Peyer's patch (tissue), 4 donors: ENCODE results near the gene TRIM69.

Experiments
- POLR2A ChIP-seq, 2 donors: fragments of 450-650 bp; IDR thresholded peaks; one replicate each; pipeline ENCODE4 v1.5.1; 2017; ENCODE audit warnings: antibody characterized with exemption in 2 of 2, mild to moderate bottlenecking in 2 of 2, moderate library complexity in 2 of 2
- TF ChIP-seq, protein P1 (sequence below), 6 experiments: fragments of 450-650 bp in 4 of 6; fragments of 200-600 bp in 2 of 6; sonication (generic) in 1 of 6; IDR thresholded peaks; one replicate each; pipeline ENCODE4 v1.5.1; 2017 to 2019; ENCODE audit warnings: antibody characterized with exemption in 6 of 6, mild to moderate bottlenecking in 3 of 6, moderate library complexity in 1 of 6

- TF ChIP-seq POLR2A (IDR thresholded peaks at IDR 0.05) = no peak
- TF ChIP-seq, protein P1, sequence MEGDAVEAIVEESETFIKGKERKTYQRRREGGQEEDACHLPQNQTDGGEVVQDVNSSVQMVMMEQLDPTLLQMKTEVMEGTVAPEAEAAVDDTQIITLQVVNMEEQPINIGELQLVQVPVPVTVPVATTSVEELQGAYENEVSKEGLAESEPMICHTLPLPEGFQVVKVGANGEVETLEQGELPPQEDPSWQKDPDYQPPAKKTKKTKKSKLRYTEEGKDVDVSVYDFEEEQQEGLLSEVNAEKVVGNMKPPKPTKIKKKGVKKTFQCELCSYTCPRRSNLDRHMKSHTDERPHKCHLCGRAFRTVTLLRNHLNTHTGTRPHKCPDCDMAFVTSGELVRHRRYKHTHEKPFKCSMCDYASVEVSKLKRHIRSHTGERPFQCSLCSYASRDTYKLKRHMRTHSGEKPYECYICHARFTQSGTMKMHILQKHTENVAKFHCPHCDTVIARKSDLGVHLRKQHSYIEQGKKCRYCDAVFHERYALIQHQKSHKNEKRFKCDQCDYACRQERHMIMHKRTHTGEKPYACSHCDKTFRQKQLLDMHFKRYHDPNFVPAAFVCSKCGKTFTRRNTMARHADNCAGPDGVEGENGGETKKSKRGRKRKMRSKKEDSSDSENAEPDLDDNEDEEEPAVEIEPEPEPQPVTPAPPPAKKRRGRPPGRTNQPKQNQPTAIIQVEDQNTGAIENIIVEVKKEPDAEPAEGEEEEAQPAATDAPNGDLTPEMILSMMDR (IDR thresholded peaks at IDR 0.05) = no peak
Measured at GRCh38 chr15:44694416-44694815, 41.9 kb upstream of the TRIM69 start.
